HG02610 (cell line): Measurements from ENCODE around the gene ANKRD26.
"Not testable (repeated sequence)": the region's sequence is repeated elsewhere in the genome, so short reads cannot be mapped to it uniquely, and the experiment has no call there.

Source experiments
- ATAC-seq: cut with Tn5 transposase; IDR thresholded peaks from one replicate; pipeline ENCODE4 v1.9.1; 2021; ENCODE audit warnings: mild to moderate bottlenecking, moderate library complexity; ENCODE audit not compliant: unreplicated experiment

ANKRD26 gene

DNA sequence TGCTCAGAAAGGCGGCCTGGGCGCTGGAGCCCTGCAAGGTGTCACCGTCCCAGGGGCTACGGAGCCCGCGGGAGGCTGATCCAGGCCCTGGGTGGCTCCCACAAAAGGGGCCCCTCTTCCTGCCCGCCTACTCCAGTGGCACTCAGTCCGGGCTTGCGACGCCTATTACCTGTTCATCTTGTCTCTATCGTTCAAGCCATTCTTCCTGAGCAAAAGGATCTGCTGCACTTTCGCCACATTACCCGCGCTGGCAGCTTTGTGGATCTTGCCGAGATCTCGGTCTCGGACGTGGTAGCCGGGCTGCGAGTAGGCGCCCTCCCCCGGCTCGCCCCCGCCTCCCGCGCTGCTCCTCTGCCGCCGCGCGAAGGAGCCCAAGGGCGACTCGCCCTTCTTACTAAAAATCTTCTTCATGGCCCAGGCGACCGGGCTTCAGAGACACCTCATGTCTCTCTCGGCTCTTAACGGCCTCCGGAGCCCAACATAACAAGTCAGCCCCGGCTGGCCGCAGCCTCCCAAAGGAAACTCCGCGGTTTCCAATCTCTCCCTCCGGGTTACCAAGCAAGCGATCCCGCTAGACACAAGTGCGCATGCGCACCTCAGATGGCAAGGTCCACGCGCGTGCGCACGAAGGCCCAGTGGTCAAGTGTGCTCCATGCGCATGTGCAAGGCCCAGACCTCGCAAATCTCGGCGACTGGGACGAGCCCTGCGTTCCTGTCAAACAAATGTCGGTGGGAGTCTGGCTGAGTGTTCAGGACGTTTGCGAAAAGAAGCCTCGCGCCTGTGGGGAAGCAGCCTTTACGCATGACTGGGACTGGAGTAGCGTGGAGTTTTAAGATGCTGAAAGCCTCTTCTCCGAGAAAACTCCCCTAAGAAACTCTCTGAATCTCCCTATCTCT lies at the start of gene ANKRD26:
Gene ANKRD26, minus strand, starts transcription at position 579 of the 897 bp plus-strand sequence. Its CDS starts 168 bp downstream, at position 411.
- ATAC-seq: peak; percentile 64

DNA sequence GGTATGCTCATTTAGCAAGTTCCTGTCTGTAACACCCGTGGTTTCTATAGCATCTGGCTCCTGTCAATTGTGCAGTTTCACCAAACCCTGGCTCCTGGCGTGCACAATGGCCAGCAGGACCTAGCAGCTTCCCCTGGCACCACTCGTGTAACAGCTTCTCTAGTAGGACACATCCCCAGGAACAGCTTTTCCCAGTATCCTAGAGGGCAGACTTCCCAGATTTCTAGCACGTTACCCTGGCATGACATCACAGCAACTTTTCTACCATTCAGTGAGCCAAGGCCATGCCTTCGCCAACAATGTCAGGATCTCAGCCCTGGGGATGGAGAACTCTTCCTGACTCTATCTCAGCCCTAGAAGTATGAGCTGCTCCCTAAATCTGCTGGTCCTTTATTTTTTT lies 47.4 kb upstream of the ANKRD26 start:
- no peak for ATAC-seq

DNA sequence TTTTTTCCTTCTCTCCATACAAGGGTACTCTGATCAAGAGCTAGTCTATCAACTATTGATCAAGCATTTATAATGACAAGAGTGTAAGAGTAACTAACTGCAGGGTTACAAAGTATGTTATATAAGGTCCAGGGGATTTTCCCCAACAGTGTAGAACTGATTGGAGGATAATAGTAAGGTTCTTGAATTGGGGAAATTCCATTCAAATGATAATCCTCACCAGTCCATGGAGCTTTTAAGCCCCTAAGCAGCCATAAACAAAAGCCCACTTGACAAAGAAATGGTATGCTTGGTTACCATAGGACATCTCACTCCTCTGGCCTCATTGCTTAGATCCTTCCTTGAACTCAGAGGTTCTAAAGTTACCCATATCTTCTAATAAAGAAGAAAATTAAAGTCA lies 45.6 kb upstream of the ANKRD26 start:
- no peak for ATAC-seq

DNA sequence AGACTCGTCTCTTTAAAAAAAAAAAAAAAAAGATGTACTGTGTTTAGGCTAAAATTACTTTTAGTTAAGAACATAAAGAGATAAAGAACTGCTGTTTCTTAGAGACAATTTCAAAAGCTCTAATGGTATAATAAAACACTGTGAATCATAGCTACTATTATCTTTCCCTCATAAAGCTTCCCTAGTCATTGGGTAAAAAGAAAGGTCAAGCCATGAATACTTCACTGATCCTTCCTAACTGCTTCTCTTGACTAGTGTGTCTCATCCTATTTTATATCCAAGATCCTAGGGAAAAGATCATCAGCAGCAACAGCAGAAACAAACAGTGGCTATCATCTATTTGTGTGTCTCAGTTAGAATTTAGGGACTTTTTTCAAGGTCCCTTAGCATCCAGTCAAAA lies 43.4 kb upstream of the ANKRD26 start:
- no peak for ATAC-seq

DNA sequence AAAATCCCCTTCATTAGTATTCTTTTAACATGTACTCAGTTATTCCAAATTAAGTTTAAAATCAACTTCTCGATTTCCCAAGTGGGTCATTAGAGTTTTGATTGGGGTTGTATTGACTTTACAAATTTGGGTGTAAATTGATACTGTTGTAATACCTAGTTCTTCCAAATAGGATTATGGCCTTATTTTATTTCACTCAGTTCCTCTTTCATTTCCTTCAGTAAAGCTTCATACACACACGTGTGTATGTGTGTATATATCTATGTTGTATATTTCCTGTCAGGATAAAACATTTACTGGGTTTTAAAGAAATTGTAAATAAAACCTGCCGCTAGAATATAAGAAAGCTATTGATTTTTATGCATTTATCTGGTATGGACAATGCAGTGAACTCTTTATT lies 38.0 kb upstream of the ANKRD26 start:
- ATAC-seq: no peak

DNA sequence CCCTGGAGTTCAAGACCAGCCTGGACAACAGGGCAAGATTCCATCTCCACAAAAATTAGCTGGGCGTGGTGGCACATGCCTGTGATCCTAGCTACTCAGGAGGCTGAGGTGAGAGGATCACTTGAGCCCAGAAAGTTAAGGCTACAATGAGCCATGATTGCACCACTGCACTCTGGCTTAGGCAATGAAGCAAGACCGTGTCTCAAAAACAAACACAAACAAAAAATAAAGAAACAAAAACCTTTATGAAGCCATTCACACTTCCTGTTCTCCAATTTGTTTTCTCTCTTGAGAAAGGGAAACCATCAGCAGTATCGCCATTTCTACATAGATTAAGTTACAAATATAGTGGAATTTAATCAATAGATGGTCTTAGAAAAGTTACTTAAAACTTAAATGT lies 34.1 kb upstream of the ANKRD26 start:
- no peak for ATAC-seq

DNA sequence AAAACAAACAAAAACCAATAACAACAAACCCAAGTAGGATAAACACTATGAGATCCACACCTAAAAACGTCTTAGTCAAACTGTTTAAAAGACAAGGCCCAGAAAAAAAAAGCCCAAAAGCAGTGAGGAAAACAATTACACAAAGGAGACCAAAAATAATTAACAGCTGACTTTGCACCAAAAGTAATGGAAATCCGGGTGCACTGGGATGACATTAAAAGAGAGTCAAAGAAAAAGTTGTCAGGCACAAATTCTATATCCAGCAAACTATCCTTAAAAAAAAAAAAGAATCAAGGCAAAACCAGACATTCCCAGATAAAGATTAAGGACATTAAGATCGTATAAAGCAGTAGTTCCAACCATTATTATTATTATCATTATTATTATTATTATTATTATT lies 7.9 kb upstream of the ANKRD26 start:
- no peak for ATAC-seq

DNA sequence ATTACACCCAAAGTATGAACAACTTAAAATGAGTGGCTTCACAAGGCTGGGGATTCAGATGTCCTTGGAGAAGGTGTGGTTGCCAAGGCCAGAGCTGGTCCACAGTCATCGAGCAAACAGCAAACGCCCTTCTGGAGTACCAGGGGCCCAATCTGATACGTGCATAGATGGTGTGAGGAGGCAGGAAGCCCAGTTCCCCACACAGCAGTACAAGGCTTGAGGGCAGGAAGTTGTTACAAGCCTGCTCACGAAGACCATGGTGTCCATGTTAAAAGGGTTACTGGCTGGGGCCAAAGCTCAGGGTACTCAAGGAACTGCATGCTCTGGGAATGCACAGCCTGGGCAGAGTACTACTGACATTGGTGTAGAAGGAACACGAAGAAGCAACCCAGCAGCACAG lies 4.6 kb upstream of the ANKRD26 start:
- no peak for ATAC-seq

DNA sequence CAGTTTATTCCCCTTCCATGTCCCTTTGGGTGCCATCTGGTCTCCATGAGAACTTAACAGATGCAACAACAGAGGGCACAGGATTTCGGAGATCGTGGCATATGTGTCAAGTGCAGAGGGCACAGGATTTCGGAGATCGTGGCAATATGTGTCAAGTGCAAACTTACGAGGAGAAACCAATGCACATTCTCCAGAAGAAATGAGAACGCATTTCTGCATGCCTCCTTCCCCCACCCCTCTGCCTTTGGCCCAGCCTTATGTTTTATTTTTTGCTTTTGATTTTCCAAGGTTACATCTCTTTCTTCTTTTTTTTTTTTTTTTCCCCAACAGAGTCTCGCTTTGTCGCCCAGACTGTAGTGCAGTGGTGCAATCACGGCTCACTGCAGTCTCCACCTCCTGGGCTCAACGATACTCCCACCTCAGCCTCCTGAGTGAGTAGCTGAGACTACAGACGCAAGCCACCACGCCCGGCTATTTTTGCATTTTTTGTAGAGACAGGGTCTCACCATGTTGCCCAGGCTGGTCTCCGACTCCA lies 586 bp upstream of the ANKRD26 start:
- no peak for ATAC-seq

DNA sequence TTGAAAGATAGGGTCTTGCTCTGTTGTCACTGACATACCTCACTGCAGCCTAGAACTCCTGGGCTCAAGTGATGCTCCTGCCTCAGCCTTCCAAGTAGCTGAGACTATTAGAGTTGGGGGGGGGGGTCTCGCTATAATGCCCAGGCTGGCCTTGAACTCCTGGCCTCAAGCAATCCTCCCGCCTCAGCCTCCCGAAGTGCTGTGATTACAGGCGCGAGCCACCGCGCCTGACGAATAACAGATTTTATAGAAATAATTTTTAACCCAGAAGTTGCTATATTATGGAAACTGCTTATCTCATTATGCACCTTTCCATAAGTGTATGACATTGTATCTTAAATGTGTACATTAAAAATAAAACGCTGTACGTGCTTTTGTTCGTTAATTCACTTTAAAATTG lies 846 bp downstream of the ANKRD26 start:
- ATAC-seq: no peak

DNA sequence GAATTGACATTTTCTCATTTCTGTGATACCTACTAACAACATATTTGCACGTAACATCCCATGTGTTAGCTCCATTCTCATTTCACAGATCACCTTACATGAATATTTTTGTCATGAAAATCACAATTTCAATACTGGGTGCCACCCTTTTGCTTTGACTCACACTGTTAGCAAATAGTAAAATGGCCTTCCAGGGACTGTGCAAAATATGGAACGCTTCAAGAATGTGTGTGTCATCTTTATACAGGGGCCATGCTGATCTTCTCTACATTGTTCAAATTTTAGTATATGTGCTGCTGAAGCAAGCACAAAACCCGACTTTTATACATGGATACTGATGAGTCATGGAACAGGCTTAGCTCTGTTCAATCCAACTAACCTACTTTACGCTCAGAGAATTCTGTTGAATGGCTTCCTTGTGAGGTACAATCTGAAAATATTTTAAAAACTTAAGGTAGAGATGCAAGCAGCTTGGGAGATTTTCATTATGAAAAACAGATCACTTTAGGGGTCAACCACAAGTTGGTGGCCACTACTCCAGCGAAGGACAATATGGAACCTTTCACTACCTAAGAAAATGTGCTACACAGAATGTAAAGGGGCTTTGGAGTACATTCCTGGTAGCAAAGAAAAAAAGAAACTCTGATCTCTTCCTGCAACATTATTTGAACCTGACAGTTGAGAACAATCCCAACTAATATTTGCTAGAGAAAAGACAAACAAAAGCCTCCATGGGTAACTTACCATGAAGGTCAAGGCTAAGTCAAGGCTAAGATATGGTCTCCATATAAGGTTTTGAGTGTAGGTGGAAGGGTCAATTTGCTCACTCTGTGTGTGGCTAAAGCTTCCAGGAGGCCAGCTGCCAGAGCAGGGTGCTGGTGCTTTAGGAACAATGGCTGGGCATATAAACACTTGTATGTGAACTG lies 11.9 kb downstream of the ANKRD26 start:
- no peak for ATAC-seq

DNA sequence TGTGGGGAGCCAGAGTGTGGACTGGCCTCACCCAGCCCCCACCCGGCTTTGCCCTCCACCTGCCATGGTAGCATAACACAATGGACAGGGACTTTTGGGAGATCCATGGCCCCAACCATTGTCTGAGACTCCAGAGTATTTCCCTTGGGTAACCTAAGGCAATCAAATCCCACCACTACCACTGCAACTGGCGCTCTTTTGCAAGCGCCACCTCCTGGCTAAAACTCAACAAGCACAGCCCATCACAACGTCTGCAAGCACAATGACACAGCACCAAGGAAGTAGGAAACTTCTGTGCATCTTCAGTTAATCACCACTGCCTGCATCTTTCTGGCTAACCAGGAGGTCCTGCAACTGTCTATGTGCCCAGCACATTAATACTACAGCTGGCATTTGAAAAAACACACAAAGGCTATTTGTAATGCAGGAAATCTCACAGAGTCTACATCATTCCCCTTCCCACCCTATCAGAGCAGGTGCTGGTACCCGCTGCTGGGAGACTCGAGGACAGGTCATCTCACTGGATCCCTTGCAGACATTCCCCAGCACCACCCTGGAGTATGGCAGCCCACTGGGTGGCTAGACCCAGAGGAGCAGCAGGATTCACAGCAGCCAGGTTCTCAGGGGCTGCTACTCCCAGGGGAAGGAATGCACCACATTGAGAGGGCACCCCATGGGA lies 27.7 kb downstream of the ANKRD26 start:
- no peak for ATAC-seq

DNA sequence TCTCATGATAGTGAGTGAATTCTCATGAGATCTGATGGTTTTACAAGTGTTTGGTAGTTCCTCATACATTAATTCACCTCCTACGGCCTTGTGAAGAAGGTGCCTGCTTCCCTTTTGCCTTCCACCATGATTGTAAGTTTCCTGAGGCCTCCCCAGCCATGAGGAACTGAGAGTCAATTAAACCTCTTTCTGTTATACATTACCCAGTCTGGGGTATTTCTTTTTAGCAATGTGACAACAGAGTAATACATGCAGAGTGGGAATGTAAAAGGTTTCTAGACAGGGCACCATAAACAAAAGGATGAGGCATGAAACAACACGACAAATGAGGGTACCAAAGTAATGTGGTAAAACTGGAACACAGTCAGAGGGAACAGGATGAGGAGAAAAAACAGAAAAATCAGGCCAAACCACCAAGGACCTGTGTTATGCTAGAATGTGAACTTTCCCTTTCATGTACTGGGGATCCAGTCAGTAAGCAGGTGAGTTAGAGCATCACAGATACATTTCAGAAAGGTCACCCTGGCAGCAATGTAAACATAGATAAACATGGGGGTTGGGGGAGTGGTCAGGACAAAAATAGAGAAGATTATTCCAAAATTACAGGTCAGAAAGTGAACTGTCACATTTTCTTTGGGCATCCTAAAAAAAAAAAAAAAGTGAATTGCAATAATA lies 31.9 kb downstream of the ANKRD26 start:
- ATAC-seq: no peak

DNA sequence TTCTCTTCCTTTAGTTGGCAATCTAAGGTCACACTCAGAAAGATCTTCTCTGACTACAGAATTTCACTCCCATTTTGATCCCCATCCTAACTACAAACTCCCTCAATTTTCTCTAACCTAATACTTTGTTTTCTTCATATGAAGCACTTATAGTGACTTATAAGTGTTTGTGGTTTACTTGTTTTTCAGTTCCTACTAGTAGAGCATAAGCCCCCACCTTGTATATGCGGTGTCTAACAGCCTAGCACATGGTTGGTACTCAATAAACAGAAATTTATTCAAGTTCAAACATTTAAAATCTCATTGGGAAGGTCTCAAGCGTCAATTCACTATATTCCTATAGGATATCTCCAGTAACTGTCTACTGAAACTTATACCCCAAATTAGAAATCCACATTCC lies 35.2 kb downstream of the ANKRD26 start:
- no peak for ATAC-seq

DNA sequence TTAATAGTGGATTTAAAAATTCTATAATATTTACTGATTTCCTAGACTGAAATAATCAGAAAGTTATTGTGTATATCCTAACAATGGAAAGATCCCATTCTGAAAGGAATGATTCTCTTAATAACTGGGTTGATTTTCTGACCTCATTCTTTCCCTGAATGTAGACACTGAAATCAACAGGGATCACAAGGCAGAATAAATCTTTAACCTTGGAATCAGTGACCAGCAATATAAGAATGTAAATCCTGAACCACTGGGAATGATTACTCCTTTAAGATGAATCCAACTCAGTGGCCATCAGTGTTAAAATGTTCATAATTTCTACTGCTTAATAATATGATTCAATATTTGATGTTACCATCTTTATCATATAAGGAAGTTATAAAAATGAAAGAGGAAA lies 47.6 kb downstream of the ANKRD26 start:
- no peak for ATAC-seq

DNA sequence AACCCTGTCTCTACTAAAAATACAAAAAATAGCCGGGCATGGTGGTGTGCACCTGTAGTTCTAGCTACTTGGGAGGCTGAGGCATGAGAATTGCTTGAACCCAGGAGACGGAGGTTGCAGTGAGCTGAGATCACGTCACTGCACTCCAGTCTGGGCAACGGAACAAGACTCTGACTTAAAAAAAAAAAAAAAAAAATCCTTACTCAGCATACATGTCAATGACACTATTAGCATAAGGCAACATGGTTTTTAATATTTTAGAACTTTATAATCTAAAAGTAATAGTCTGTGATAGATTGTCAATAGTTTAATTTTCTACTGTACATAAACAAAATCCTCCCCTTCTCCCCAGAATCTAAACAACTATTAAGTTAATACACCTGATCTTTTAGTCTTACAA lies 55.0 kb downstream of the ANKRD26 start:
- not testable (repeated sequence) for ATAC-seq

DNA sequence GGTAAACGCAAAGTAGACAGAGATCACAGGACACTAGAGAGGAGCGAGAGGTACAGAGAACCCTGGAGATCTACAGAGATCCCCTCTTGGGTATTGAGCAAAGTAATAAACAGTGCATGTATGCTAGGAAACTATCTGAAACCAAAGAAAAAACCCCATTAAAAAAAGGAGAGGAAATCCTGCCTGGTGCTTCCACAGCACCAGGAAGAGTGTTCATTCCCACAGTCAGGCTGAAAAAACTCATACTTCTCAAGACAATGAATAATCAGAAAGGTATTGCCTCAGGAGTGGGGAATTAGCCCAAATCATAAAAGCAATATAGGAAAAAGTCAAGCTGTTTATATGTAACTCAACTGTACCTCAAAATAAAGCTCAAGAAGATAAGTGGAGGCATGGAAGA lies 59.1 kb downstream of the ANKRD26 start:
- ATAC-seq: no peak

DNA sequence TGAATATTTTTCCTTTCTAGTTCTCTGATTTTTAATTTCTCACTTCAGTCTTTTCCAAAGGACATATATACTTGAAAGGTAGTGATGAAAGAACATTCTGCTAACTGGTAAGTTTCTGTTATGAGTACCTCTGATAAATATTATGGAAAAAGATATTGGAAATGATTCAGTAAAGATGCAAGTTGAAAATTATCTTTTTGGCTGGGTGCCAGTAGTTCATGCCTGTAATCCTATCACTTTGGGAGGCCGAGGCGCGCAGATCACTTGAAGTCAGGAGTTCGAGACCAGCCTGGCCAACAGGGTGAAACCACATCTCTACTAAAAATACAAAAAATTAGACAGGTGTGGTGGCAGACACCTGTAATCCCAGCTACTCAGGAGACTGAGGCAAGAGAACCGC lies 62.1 kb downstream of the ANKRD26 start:
- ATAC-seq: no peak

DNA sequence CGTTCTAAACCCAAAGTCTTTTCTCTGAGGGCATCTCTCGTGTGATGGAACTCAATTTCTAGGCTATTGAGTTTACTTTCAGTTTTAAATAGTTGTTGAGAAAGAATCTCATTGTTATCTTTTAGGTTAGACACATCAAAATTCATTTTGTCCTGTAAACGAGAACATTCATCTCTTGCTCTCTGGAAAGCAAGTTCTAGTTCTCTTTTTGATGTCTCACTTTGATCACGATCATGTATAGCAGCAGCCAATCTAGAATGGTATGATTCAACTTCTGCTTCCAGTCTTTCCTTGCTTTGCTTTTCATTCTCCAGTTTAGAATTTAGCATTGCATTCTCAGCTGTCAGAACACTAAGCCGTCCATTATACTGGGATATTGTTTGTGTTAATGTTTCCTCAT lies 65.1 kb downstream of the ANKRD26 start:
- ATAC-seq: no peak

DNA sequence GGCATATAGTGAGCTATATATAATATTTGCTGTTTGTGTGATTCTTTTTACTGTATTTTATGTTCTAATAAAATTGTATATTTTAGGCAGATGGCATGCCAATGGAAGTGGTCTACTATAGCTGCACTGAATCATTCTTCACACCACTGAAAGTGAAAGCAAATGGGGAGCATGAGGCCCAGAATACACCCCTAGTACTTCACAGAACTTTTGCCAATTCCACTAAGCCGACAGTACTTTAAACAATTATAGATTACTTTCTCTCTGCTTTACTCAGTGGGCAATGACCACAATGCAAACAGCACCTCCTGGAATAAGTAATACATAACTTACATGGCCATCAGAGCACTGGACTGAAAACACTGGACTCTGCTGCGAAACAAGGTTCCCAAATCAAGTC lies 70.2 kb downstream of the ANKRD26 start:
- ATAC-seq: no peak
